Activated T-cell treated with anti-CD3 and anti-CD28 coated beads, Interleukin-2, amount 50 U/mL, for 24 hours (primary cell): ENCODE results near the gene ZRANB3.
"Not testable (repeated sequence)": the region's sequence is repeated elsewhere in the genome, so short reads cannot be mapped to it uniquely, and the experiment has no call there.

Experiments used
- DNase-seq: peaks from one replicate; pipeline ENCODE4 v3.0.0-alpha.2; 2020
- H3K27ac Mint-ChIP-seq: 2 replicates; pipeline ENCODE4 v1.8.0; 2020; ENCODE audit warnings: mild to moderate bottlenecking, mixed read lengths
- H3K27me3 Mint-ChIP-seq: 2 replicates; pipeline ENCODE4 v1.8.0; 2020; ENCODE audit warnings: mixed read lengths
- H3K36me3 Mint-ChIP-seq: 2 replicates; pipeline ENCODE4 v1.8.0; 2020; ENCODE audit warnings: low read depth, mixed read lengths
- H3K4me1 Mint-ChIP-seq: 2 replicates; pipeline ENCODE4 v1.8.0; 2020; ENCODE audit warnings: low read depth, mixed read lengths
- H3K4me3 Mint-ChIP-seq: 2 replicates; pipeline ENCODE4 v1.8.0; 2020; ENCODE audit warnings: mild to moderate bottlenecking, moderate library complexity, mixed read lengths
- H3K9me3 Mint-ChIP-seq: 2 replicates; pipeline ENCODE4 v1.8.0; 2020; ENCODE audit warnings: mixed read lengths

The ZRANB3 gene

DNA sequence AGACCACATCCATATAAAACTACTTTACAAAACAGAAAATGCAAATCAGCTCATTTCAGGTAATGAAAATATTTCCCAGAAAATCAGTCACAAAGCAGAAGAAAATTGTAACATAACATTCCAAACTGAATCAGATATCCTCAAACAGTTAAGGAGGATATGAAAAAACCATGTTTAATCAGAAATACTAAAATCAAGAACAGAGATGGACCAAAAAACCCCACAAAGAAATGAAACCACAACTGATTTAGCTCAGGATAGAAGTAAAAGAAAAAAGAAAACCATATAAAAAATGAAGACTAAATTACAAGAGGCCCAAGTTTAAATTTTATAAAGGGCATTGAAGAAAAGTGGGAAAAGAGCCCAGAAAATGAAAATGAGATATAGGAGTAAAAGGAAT is 376.1 kb downstream of the ZRANB3 start:
- Mint-ChIP-seq H3K36me3 (peaks cover 92% of the 10 kb centered on the region), H3K4me1 (peaks cover 38% of the 10 kb centered on the region), H3K27me3 (no peaks in the 10 kb centered on the region), H3K27ac (peak overlapping the region; percentile 72), H3K4me3 (no peak overlapping the region), H3K9me3 (no peaks in the 10 kb centered on the region)
- DNase-seq: no peak

GRCh38 chr2:135152361-135152760 is 378.7 kb downstream of the ZRANB3 start:
- Mint-ChIP-seq H3K4me3 (no peak overlapping the region), H3K27ac (no peak overlapping the region), H3K27me3 (no peaks in the 10 kb centered on the region), H3K4me1 (peaks cover 42% of the 10 kb centered on the region), H3K9me3 (no peaks in the 10 kb centered on the region), H3K36me3 (peaks cover 78% of the 10 kb centered on the region)
- DNase-seq: no peak

DNA sequence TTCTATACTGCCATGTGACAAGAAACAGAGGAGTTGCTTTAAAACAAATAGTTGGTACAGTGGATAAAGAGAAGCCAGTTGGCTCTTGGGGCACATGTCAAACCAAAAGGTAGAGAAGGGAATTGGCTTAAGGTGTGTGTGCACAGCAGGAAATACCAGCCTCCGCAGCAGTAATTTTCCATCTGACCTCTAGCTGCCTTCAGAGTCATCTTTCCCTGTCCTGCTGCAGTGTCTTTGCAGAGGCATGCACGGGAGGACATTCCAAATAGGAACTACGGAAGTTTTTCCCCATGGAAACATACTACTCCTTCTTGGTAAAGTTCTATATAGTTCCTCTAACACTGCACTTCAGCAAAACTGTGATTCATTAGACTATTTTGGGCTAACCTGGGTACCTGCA is 379.4 kb downstream of the ZRANB3 start:
- Mint-ChIP-seq H3K27ac (no peak overlapping the region), H3K4me1 (peaks cover 39% of the 10 kb centered on the region), H3K36me3 (peaks cover 75% of the 10 kb centered on the region), H3K27me3 (no peaks in the 10 kb centered on the region), H3K4me3 (no peak overlapping the region), H3K9me3 (no peaks in the 10 kb centered on the region)
- DNase-seq: no peak

- no peaks in the 10 kb centered on the region for H3K27me3 Mint-ChIP-seq
- peaks cover 38% of the 10 kb centered on the region for H3K4me1 Mint-ChIP-seq
- H3K27ac Mint-ChIP-seq: peak overlapping the region; percentile 0
- DNase-seq: no peak
- H3K36me3 Mint-ChIP-seq: peaks cover 72% of the 10 kb centered on the region
- no peak overlapping the region for H3K4me3 Mint-ChIP-seq
- H3K9me3 Mint-ChIP-seq: no peaks in the 10 kb centered on the region
Observed at GRCh38 chr2:135150725-135151124, 380.3 kb downstream of the ZRANB3 start.

GRCh38 chr2:135149251-135149650 is 381.8 kb downstream of the ZRANB3 start:
- no peak for DNase-seq

DNA sequence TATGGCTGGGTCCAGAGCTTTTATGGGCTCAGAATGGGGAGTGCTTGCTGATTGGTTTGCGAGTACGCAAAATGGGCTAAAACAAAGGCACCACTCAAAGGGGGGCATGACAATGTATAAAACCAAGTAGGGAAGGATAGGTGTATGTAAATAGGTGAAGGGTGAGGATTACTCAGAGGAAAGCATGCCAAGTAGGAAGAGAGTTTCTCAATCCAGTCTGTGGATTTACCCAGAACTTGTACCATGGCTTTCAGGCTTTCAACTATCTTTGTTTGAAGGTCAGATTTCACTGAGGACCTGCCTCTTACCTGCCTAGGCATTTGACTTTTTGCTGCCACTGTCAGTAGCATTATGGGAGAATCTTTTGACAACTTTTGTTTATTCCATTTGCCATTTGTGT is 386.7 kb downstream of the ZRANB3 start:
- Mint-ChIP-seq H3K36me3 (peaks cover 73% of the 10 kb centered on the region), H3K27me3 (no peaks in the 10 kb centered on the region), H3K27ac (no peak overlapping the region), H3K4me1 (peaks cover 11% of the 10 kb centered on the region), H3K9me3 (peaks cover 16% of the 10 kb centered on the region), H3K4me3 (no peak overlapping the region)
- DNase-seq: no peak

More at GRCh38 chr2:135149251-135149650, 381.8 kb downstream of the ZRANB3 start:
- Mint-ChIP-seq H3K9me3 (no peaks in the 10 kb centered on the region), H3K36me3 (peaks cover 69% of the 10 kb centered on the region), H3K4me3 (no peak overlapping the region), H3K27me3 (no peaks in the 10 kb centered on the region), H3K27ac (no peak overlapping the region), H3K4me1 (peaks cover 28% of the 10 kb centered on the region)

- Mint-ChIP-seq H3K4me3 (no peak overlapping the region), H3K4me1 (peaks cover 7% of the 10 kb centered on the region)
Observed at GRCh38 chr2:135142323-135142722, 388.7 kb downstream of the ZRANB3 start.

GRCh38 chr2:135140606-135141005 is 390.4 kb downstream of the ZRANB3 start:
- Mint-ChIP-seq H3K9me3 (peaks cover 16% of the 10 kb centered on the region), H3K27ac (no peak overlapping the region), H3K36me3 (peaks cover 94% of the 10 kb centered on the region), H3K27me3 (no peaks in the 10 kb centered on the region), H3K4me3 (no peak overlapping the region), H3K4me1 (peaks cover 7% of the 10 kb centered on the region)
- DNase-seq: no peak

More at GRCh38 chr2:135142323-135142722, 388.7 kb downstream of the ZRANB3 start:
- H3K27ac Mint-ChIP-seq: no peak overlapping the region
- no peak for DNase-seq
- peaks cover 16% of the 10 kb centered on the region for H3K9me3 Mint-ChIP-seq
- H3K27me3 Mint-ChIP-seq: no peaks in the 10 kb centered on the region
- peaks cover 85% of the 10 kb centered on the region for H3K36me3 Mint-ChIP-seq

- Mint-ChIP-seq H3K27me3 (no peaks in the 10 kb centered on the region), H3K4me3 (no peak overlapping the region), H3K36me3 (peaks cover 86% of the 10 kb centered on the region), H3K4me1 (peaks cover 8% of the 10 kb centered on the region), H3K9me3 (no peaks in the 10 kb centered on the region), H3K27ac (no peak overlapping the region)
- no peak for DNase-seq
Observed at GRCh38 chr2:135132314-135132713, 398.7 kb downstream of the ZRANB3 start.

GRCh38 chr2:135130751-135131150 is 400.3 kb downstream of the ZRANB3 start:
- Mint-ChIP-seq H3K27ac (no peak overlapping the region), H3K36me3 (peaks cover 83% of the 10 kb centered on the region)
- DNase-seq: no peak

GRCh38 chr2:135125940-135126339 is 405.1 kb downstream of the ZRANB3 start:
- H3K36me3 Mint-ChIP-seq: peaks cover 72% of the 10 kb centered on the region
- H3K27ac Mint-ChIP-seq: peak overlapping the region; percentile 38
- H3K4me3 Mint-ChIP-seq: no peak overlapping the region
- H3K4me1 Mint-ChIP-seq: no peaks in the 10 kb centered on the region
- no peak for DNase-seq
- H3K9me3 Mint-ChIP-seq: no peaks in the 10 kb centered on the region
- no peaks in the 10 kb centered on the region for H3K27me3 Mint-ChIP-seq

More at GRCh38 chr2:135130751-135131150, 400.3 kb downstream of the ZRANB3 start:
- peaks cover 8% of the 10 kb centered on the region for H3K4me1 Mint-ChIP-seq
- no peaks in the 10 kb centered on the region for H3K9me3 Mint-ChIP-seq
- no peaks in the 10 kb centered on the region for H3K27me3 Mint-ChIP-seq
- no peak overlapping the region for H3K4me3 Mint-ChIP-seq

DNA sequence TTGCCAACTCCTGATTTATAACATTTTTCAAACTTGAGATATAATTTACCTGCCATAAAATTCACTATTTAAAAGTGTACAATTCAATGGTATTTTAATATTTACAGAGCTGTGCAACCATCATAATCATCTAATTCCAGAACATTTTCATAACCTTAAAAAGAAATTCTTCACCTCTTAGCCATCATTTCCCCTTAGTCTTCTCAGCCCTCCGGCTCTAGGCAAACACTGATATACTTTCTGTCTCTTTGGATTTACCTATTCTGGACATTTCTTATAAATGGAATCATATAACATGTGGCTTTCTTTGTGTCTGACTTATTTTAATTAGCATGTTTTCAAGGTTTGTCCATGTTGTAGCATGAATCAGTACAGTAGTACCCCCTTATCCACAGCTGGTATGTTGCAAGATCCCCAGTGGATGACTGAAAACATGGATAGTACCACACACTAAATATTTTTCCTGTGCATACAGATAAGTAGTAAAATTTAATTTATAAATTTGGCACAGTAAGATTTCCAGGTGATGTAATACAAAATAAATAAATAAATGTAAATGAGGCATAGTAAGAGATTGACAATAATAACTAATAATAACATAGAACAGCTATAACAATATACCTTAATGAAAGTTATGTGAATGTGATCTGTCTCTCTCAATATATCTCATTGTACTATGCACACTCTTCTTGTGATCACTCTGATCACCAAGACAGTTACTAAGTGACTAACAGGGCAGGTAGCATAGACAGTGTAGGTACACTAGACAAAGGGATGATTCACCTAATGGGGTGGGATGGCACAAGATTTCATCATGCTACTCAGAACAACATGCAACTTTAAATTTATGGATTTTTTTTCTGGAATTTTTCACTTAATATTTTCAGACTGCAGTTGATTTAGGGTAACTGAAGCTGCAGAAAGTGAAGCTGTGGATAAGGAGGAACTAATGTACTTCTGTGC is 405.8 kb downstream of the ZRANB3 start:
- H3K4me1 Mint-ChIP-seq: peaks cover 2% of the 10 kb centered on the region
- no peak for DNase-seq
- H3K9me3 Mint-ChIP-seq: no peaks in the 10 kb centered on the region
- no peak overlapping the region for H3K4me3 Mint-ChIP-seq
- no peaks in the 10 kb centered on the region for H3K27me3 Mint-ChIP-seq
- H3K27ac Mint-ChIP-seq: peak overlapping the region; percentile 38
- peaks cover 73% of the 10 kb centered on the region for H3K36me3 Mint-ChIP-seq

DNA sequence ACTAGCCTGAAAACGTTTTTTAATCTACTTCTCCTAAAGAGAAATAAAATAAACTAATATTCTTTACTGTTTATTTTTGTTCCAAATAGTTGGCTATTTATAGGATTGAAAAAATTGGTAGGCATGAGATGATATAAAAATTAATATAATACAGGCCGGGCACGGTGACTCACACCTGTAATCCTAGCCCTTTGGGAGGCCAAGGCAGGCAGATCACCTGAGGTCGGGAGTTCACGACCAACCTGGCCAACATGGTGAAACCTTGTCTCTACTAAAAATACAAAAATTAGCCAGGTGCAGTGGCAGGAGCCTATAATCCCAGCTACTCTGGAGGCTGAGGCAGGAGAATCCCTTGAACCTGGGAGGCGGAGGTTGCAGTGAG is 409.4 kb downstream of the ZRANB3 start:
- not testable (repeated sequence) for H3K4me3 Mint-ChIP-seq, H3K9me3 Mint-ChIP-seq, H3K27me3 Mint-ChIP-seq, DNase-seq, H3K4me1 Mint-ChIP-seq, H3K27ac Mint-ChIP-seq
- peaks cover 65% of the 10 kb centered on the region for H3K36me3 Mint-ChIP-seq

DNA sequence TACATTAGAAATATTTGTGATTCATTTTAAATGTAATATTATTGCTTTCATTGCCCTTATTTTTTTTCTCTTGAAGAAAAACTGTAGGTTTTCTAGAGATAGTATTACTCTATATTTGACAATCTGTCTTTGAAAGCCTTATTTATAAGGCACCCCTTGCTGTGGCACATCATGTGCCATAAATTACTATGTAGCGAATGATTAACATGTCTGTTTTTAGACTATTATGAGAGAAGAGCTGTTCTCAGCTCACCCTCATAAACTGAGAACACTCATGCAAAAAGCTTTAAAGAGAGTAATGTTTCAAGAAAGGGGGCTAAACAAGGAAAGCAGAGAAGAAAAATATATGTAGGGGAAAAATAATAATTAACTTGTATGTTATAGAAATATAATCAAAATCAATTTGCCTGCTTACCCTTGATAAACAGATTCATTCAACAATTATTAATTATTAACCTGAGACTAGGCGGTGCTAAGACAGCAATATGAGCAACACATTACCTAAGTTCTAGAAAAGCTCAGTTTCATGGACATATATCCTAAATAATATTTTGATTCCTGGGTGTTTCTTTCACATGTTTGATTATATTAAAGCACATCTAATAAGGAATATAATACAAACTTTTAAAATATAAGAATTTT is 409.9 kb downstream of the ZRANB3 start:
- Mint-ChIP-seq H3K27me3 (no peaks in the 10 kb centered on the region), H3K36me3 (peaks cover 61% of the 10 kb centered on the region), H3K27ac (no peak overlapping the region), H3K9me3 (no peaks in the 10 kb centered on the region), H3K4me3 (no peak overlapping the region), H3K4me1 (peaks cover 2% of the 10 kb centered on the region)
- DNase-seq: no peak

- DNase-seq: no peak
- Mint-ChIP-seq H3K4me3 (no peak overlapping the region), H3K4me1 (peaks cover 2% of the 10 kb centered on the region), H3K9me3 (no peaks in the 10 kb centered on the region), H3K27me3 (no peaks in the 10 kb centered on the region), H3K36me3 (peaks cover 58% of the 10 kb centered on the region), H3K27ac (no peak overlapping the region)
Observed at GRCh38 chr2:135119582-135119981, 411.4 kb downstream of the ZRANB3 start.
